SU-DHL-6 (cell line): ENCODE measurements around the gene SLC45A3.
"Not testable (repeated sequence)": the region's sequence is repeated elsewhere in the genome, so short reads cannot be mapped to it uniquely, and the experiment has no call there.

ENCODE experiments used
- H2AFZ ChIP-seq: fragments of 200-600 bp; sonication (generic); 2 replicates; pipeline ENCODE4 v1.6.1; 2014; ENCODE audit warnings: low read depth, mild to moderate bottlenecking, moderate library complexity, mixed read lengths, antibody characterized with exemption, low read length; ENCODE audit not compliant: severe bottlenecking
- H3F3A ChIP-seq: fragments of 200-600 bp; shearing (Covaris generic); 2 replicates; pipeline ENCODE4 v1.6.0; 2016; ENCODE audit warnings: antibody characterized with exemption, mild to moderate bottlenecking; ENCODE audit not compliant: insufficient read depth
- H3K27ac ChIP-seq: fragments of 200-600 bp; sonication (generic); 2 replicates; pipeline ENCODE4 v1.5.1; 2016; ENCODE audit warnings: low read depth, mild to moderate bottlenecking, low read length, moderate library complexity, mixed read lengths
- H3K27me3 ChIP-seq: fragments of 200-600 bp; sonication (generic), shearing (Covaris generic); 2 replicates; pipeline ENCODE4 v1.6.0; 2014; ENCODE audit warnings: mild to moderate bottlenecking, low read length
- H3K36me3 ChIP-seq: fragments of 200-600 bp; sonication (generic); 2 replicates; pipeline ENCODE4 v1.6.1; 2014; ENCODE audit warnings: mild to moderate bottlenecking, low read length, mixed read lengths
- H3K4me2 ChIP-seq: fragments of 300-600, 200-600 bp; shearing (Covaris generic), sonication (generic); 2 replicates; pipeline ENCODE4 v1.6.0; 2014; ENCODE audit warnings: low read length, low read depth, mild to moderate bottlenecking; ENCODE audit not compliant: poor library complexity, severe bottlenecking
- H3K4me3 ChIP-seq: fragments of 200-600 bp; sonication (generic); 2 replicates; pipeline ENCODE4 v1.5.1; 2014; ENCODE audit warnings: antibody characterized with exemption, low read length, mild to moderate bottlenecking, mixed read lengths; ENCODE audit not compliant: insufficient read depth, poor library complexity, severe bottlenecking
- H3K79me2 ChIP-seq: fragments of 200-600 bp; sonication (generic); 2 replicates; pipeline ENCODE4 v1.6.1; 2014; ENCODE audit warnings: mild to moderate bottlenecking, low read length, moderate library complexity; ENCODE audit not compliant: insufficient read depth
- H3K9ac ChIP-seq: fragments of 200-600 bp; sonication (generic); 2 replicates; pipeline ENCODE4 v1.7.0; 2014; ENCODE audit warnings: mild to moderate bottlenecking, low read length
- H3K9me2 ChIP-seq: fragments of 200-600 bp; sonication (generic); replicated peaks from 2 replicates; pipeline ENCODE4 v1.6.1; 2014; ENCODE audit warnings: low read length; ENCODE audit not compliant: insufficient read depth
- H3K9me3 ChIP-seq: fragments of 200-600 bp; sonication (generic); 2 replicates; pipeline ENCODE4 v1.6.1; 2014; ENCODE audit warnings: low read length, mixed read lengths; ENCODE audit not compliant: insufficient read depth
- H4K20me1 ChIP-seq: fragments of 200-600 bp; sonication (generic); 2 replicates; pipeline ENCODE4 v1.6.1; 2014; ENCODE audit warnings: low read depth, mild to moderate bottlenecking, antibody characterized with exemption, low read length, moderate library complexity, mixed read lengths
- EZH2phosphoT487 ChIP-seq: fragments of 200-600 bp; sonication (generic), shearing (Covaris generic); conservative IDR thresholded peaks from 2 replicates; pipeline ENCODE4 v1.6.1; 2018; ENCODE audit warnings: mild to moderate bottlenecking, antibody characterized with exemption, low read length, moderate library complexity, mixed read lengths
- TF ChIP-seq, protein P1 (sequence below): fragments of 200-600 bp; sonication (generic); IDR thresholded peaks from one replicate; pipeline ENCODE4 v1.5.1; 2017; ENCODE audit warnings: antibody characterized with exemption, mild to moderate bottlenecking, low read length, moderate library complexity; ENCODE audit not compliant: insufficient read depth, poor library complexity, severe bottlenecking

SLC45A3 gene, protein sequence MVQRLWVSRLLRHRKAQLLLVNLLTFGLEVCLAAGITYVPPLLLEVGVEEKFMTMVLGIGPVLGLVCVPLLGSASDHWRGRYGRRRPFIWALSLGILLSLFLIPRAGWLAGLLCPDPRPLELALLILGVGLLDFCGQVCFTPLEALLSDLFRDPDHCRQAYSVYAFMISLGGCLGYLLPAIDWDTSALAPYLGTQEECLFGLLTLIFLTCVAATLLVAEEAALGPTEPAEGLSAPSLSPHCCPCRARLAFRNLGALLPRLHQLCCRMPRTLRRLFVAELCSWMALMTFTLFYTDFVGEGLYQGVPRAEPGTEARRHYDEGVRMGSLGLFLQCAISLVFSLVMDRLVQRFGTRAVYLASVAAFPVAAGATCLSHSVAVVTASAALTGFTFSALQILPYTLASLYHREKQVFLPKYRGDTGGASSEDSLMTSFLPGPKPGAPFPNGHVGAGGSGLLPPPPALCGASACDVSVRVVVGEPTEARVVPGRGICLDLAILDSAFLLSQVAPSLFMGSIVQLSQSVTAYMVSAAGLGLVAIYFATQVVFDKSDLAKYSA

GRCh38 chr1:205680073-205680851 lies at the start of gene SLC45A3:
SLC45A3 (minus strand) TSS chr1:205680509; CDS start chr1:205664656, 15,853 bp downstream.
- Histone ChIP-seq H3K4me3 (peak within 1 kb of the TSS; percentile 78), H3K27ac (peak within 1 kb of the TSS; percentile 2), H3K9ac (peak within 1 kb of the TSS; percentile 67), H3K4me2 (peak within 1 kb of the TSS; percentile 68), H3K36me3 (no peaks in the 10 kb centered on the region), H3F3A (peaks cover 10% of the 10 kb centered on the region), H3K9me2 (no peaks in the 10 kb centered on the region), H3K9me3 (no peaks in the 10 kb centered on the region), H4K20me1 (no peaks in the 10 kb centered on the region), H3K27me3 (no peaks in the 10 kb centered on the region), H2AFZ (peak within 1 kb of the TSS; percentile 76), H3K79me2 (peaks cover 33% of the 10 kb centered on the region)
- TF ChIP-seq EZH2phosphoT487: no peak
- TF ChIP-seq, protein P1, sequence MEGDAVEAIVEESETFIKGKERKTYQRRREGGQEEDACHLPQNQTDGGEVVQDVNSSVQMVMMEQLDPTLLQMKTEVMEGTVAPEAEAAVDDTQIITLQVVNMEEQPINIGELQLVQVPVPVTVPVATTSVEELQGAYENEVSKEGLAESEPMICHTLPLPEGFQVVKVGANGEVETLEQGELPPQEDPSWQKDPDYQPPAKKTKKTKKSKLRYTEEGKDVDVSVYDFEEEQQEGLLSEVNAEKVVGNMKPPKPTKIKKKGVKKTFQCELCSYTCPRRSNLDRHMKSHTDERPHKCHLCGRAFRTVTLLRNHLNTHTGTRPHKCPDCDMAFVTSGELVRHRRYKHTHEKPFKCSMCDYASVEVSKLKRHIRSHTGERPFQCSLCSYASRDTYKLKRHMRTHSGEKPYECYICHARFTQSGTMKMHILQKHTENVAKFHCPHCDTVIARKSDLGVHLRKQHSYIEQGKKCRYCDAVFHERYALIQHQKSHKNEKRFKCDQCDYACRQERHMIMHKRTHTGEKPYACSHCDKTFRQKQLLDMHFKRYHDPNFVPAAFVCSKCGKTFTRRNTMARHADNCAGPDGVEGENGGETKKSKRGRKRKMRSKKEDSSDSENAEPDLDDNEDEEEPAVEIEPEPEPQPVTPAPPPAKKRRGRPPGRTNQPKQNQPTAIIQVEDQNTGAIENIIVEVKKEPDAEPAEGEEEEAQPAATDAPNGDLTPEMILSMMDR: no peak

- Histone ChIP-seq H3K79me2 (peaks cover 70% of the 10 kb centered on the region), H3F3A (peaks cover 37% of the 10 kb centered on the region), H3K4me2 (no peak overlapping the region), H3K9me2 (no peaks in the 10 kb centered on the region), H3K27ac (no peak overlapping the region), H2AFZ (no peak overlapping the region), H3K9me3 (no peaks in the 10 kb centered on the region), H4K20me1 (peaks cover 37% of the 10 kb centered on the region), H3K9ac (no peak overlapping the region), H3K36me3 (peaks cover 69% of the 10 kb centered on the region), H3K27me3 (no peaks in the 10 kb centered on the region), H3K4me3 (no peak overlapping the region)
- no peak for TF ChIP-seq EZH2phosphoT487
- TF ChIP-seq, protein P1: no peak
Measured at GRCh38 chr1:205726619-205727125, 46.4 kb upstream of the SLC45A3 start.

DNA sequence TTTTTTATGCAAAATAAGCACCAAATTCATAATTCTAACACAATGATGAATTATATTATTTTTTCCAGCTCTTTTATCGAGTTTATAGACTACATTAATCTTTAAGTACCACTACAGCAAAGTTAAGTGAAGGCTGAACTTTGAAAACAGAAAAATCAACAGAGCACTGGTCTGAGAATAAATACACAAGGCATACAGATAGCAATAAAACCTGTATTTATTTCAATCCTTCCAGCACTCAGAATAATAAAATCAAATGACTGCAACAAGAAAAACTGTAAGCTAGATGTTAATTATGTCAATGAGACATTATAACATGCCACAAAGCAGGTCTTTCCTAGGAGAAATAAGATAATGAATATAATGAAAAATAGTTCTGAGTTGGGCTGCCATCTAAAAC lies 45.2 kb upstream of the SLC45A3 start:
- no peak for TF ChIP-seq EZH2phosphoT487
- Histone ChIP-seq H3K27me3 (no peaks in the 10 kb centered on the region), H3K4me3 (no peak overlapping the region), H3K9ac (no peak overlapping the region), H2AFZ (no peak overlapping the region), H4K20me1 (peaks cover 30% of the 10 kb centered on the region), H3K9me3 (no peaks in the 10 kb centered on the region), H3F3A (peaks cover 31% of the 10 kb centered on the region), H3K36me3 (peaks cover 70% of the 10 kb centered on the region), H3K27ac (no peak overlapping the region), H3K9me2 (no peaks in the 10 kb centered on the region), H3K4me2 (no peak overlapping the region), H3K79me2 (peaks cover 58% of the 10 kb centered on the region)

GRCh38 chr1:205720740-205721139 lies 40.4 kb upstream of the SLC45A3 start:
- not testable (repeated sequence) for H3K27me3 ChIP-seq, H3K9me2 ChIP-seq, H2AFZ ChIP-seq, H3K27ac ChIP-seq, H4K20me1 ChIP-seq, H3K4me2 ChIP-seq, H3K9me3 ChIP-seq, H3K4me3 ChIP-seq, H3K9ac ChIP-seq
- Histone ChIP-seq H3K79me2 (peaks cover 17% of the 10 kb centered on the region; the same call in 1 of the 2 replicates), H3F3A (peaks cover 26% of the 10 kb centered on the region), H3K36me3 (peaks cover 80% of the 10 kb centered on the region)
